GM18861 (cell line): ENCODE results near the gene KRTAP13-4.

Source experiments
- ATAC-seq: cut with Tn5 transposase; IDR thresholded peaks from one replicate; pipeline ENCODE4 v1.9.1; 2021; ENCODE audit not compliant: unreplicated experiment

Gene KRTAP13-4, protein sequence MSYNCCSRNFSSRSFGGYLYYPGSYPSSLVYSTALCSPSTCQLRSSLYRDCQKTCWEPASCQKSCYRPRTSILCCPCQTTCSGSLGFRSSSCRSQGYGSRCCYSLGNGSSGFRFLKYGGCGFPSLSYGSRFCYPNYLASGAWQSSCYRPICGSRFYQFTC

DNA sequence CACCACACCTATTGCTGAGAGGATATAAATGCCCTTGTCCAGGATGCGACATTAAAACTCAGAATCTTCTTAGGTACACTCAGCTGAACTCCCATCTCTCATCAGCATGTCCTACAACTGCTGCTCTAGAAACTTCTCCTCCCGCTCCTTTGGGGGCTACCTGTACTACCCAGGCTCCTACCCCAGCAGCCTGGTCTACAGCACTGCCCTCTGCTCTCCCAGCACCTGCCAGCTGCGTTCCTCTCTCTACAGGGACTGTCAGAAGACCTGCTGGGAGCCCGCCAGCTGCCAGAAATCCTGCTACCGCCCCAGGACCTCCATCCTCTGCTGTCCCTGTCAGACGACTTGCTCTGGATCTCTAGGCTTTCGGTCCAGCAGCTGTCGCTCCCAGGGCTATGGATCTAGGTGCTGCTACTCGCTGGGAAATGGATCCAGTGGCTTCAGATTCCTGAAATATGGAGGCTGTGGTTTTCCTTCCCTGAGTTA is at the start of gene KRTAP13-4:
Gene KRTAP13-4 (plus strand): TSS at position 51 of the 486 bp plus-strand sequence. CDS start 56 bp downstream, at position 107.
- no peak for ATAC-seq

DNA sequence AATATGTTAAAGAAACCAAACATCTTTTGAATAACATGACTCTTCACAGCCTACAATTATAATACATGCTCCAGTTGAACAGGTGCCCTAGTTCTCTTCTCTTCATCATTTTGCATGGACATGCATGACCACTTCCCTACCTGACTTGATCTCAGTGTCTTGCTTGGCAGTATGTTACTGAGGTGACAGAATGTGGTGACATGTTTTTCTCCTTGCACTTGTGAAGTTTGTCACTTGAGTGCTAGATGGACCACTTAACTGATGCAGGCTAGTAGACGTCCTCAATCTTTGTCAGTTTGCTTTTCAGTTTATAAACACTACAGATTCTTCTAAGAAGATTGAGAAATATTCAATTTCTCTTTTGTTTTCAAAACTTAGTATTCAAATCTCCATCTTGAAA is 47.8 kb upstream of the KRTAP13-4 start:
- no peak for ATAC-seq

DNA sequence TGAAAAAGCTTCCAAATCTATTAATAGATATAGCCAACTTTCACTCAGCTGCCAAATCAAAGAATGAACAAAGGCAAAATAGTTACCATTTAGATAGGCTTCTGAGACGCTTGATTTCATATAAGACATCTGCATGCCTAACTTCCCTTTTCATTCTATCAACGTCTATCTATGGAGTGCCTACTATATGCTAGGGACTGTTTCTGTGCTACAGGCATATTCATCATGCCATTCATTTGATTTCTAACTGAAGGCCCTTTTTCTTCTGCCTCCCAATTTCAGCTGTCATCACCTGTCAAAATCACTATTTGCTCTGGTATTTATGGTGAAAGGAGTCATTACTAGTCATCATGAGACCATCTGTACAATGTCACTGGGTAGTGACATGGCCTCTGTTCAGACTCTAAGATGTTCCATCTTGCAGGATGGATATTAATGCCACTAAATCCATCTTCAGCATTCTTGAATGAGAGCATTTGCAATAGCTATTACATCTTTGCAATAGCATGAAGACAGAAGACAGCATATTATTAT is 38.5 kb upstream of the KRTAP13-4 start:
- ATAC-seq: no peak

DNA sequence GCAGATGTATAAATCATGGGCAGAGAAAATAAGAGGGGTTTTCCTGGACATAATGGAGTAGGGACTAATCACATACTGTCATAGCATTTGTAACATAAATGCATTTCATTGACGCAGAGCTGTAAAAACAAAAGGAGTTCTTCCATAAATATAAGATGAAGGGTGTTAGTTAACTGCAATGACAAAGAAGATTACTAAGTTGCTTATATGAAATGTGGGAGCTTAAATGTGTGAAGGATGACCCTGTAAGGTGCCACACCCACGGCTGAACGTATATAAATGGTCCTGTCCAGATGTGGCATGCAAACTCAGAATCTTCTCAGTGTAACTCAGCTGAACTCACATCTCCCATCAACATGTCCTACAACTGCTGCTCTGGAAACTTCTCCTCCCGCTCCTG is 34.3 kb upstream of the KRTAP13-4 start, which contains the start of gene KRTAP13-1:
Gene KRTAP13-1 (plus strand): TSS at position 301 of the 400 bp plus-strand sequence. CDS start 56 bp downstream, at position 357.
- no peak for ATAC-seq

DNA sequence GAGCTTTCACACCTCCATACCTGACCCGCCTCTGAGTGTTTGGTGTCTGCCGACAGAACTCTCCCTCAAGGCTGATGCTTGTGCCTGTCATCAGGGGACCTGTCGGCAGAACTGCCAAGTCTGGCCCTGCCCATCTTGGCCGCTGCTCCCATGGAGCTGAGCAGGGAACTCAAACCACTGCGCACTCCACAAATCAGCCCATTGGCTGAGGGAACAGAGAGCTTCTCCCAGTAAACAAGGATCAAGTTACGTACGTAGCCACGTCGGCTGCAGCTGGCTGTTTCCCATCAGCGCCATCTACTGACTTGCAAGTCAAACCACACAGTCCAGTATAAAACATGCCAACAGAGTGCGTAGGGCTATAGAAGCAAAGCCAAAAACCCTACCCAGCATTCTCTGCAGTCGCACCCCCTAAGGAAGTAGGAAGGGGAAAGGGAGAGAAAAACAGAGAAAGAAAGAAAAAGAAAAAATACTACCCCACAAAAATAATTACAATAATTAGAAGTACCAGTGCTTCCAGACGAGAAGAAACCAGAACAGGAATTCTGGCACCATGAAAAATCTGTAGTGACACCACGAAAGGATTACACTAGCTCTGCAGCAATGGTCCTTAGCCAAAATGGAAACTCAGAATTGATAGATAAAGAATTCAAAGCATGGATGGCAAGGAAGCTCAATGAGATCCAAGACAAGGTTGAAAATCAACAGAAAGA is 21.1 kb upstream of the KRTAP13-4 start:
- ATAC-seq: no peak

DNA sequence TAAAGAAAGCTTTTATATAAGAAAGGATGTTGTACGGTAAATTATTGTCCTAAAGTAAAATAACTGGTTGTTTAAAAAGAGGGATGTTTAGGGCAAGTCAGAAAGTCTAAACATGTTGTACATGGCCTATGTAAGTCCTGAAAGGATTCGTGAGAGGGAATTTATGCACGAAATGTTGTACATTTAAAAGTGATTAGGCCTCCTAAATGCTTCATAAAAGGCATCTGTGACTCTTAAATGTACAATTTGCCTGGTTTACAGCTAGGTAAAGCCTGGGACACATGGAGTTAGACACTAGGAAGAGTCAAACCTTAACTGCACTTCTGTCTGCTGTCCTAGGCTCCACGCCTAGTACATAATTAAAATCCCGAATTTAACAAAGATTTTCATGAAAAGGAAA is 14.0 kb upstream of the KRTAP13-4 start:
- ATAC-seq: no peak

DNA sequence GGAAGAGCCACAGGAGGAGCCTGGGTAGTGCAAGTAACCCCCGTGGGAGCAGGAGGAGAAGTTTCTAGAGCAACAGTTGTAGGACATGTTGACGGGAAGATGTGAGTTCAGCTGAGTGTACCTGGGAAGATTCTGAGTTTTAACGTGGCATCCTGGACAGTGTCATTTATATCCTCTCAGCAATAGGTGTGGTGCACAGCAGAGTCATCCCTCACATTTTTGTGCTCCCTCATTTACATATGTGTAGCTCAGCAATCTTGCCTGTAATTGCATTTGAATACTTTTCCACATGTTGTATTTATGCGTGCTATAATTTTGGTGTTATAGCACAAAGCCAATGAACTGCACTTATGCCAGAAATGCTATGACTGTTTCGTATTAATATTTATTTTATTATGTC is 4.2 kb upstream of the KRTAP13-4 start, which contains the start of gene KRTAP13-3:
Gene KRTAP13-3 (minus strand): TSS at position 101 of the 400 bp plus-strand sequence. CDS start 14 bp downstream, at position 87.
- ATAC-seq: no peak

DNA sequence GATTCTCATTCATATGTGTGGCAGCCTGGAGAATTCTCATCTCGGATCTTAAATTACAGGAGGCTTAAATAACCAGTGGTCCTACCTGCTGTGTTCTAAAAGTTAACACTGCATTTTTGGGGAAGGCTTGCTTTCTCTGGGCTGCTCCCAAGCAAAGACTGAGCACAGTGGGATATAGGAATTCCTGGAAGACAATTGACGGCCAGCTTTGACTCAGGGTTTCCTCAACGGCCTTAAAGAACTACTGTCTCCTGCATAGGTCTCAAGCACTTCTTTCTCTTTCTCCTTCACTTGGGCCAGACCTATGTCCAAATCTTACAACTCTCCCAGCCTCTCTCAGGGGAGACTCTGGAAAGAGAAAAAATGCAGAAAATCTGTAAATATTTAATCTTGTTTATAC is 3.3 kb upstream of the KRTAP13-4 start:
- ATAC-seq: no peak

DNA sequence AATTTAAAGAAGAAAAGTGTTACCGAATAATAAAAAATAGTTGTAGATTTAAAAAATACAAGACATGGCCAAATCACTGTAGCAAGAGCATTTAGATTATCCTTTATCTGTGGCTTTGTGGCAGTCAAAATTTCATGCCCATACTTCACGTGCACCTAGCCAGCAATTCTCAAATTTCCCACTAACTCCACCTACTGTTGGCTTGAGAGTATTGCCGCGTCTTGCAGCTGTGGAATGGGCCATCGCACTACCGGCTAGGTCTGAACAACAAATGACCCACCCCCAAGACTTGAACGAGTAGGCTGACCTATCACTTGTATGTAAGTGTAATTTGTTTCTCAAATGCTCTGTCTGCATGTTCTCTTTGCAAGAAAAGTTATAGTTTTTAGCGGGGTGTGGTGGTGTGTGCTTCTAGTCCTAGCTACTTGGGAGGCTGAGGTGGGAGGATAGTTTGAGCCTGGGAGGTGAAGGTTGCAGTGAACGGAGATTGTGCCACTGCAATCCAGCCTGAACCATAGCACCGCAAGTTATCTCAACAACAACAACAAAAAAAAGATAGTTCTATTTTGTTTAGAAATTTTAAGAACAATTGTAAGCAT is 4.1 kb downstream of the KRTAP13-4 start:
- ATAC-seq: no peak

DNA sequence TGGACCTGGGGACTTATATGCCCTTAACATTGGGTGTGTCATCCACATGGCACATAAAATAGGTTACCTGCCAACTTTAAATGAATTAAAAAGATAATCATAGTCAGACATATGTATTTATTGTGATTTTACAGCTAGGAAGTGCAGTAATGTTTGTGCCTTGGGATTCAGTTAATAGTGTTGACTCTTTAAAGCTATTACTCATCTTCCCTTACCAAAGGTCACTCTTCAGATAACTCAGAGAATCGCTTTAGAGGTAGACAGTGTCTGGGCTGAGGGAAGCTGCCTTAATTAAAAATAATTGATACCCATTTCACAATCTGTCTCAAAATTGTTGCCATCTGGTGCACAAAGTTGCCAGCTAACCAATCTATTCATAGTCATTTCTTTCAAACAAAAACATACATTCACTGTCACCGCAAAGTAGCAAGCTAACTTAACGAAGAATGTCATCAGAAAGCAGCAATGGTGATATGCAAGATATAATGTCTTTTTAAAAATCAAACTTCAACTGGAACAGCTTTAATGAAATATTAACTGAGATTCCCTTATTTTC is 7.1 kb downstream of the KRTAP13-4 start:
- no peak for ATAC-seq

DNA sequence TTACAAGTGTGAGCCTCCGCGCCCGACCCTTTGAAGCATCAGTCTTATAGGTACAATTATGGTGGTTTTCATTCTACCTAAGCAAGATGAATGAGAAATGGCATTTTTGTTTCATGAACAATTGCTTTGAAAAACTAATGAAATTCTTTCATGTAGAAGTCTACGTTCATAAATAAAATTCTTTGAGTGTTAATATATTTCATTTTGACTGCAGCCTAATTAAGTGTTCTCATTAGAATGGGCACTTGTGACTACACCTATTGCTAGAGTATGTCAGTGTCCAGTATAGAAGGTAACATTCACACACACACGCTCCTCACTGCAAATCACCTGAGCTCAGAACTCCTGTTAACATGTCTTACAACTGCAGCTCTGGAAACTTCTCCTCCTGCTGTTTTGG is 10.0 kb downstream of the KRTAP13-4 start, which contains the start of gene KRTAP15-1:
Gene KRTAP15-1 (plus strand): TSS at position 301 of the 400 bp plus-strand sequence. CDS start 53 bp downstream, at position 354.
- no peak for ATAC-seq

DNA sequence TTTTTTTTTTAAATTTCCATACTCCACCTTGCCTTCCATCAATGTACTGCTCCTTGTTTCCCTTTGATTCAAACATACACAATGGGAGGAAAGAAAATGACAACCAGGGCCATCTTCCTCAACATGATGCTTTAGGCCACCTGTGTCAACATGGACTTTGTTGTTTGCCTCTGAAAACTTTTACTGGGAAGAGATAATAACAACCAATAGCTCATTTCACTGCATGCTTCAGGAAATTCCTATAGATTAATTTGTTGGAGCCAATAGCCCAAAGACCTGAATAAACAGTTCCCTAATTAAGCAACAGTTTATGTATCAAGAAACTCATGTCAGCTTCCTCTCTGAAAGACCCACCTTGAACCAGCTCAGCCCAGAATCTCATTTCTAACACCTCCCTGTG is 13.2 kb downstream of the KRTAP13-4 start:
- no peak for ATAC-seq

DNA sequence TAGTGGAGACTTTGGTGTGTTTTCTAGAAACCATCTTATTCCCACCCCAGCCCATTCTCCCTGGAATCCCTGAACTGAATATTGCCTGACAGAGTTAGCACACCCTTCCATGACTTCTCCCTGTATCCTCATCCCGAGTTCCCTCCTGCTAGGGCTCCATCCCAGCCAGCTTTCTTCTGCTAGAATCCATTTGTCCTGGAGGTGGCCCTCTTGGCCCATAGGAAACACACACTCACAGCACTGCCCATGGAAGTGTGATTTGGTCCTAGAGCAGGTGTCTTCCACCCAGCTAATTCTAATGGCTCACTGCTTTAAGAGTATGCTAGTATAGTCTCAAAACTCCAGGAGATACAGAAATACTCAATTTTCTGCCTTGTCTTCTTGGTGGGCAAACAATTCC is 14.2 kb downstream of the KRTAP13-4 start:
- ATAC-seq: no peak

DNA sequence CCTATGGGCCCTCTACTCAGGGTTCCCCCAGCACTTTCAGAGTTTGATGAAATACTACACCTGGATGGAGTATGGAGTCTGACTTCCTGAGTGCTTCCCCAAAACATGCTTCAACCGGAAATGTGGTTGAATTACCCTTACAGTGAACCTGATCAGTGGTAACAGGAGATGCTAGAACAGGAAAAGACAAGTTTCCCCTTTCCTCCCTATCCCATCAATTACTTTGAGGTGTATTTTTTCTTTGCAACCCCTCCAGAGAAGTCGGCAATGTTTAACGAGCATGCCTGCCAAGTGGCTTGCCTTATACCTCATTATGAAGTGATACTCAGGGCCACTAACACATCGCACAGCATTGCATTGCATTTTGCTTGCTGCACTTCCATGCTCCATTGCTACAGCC is 17.0 kb downstream of the KRTAP13-4 start:
- ATAC-seq: no peak

DNA sequence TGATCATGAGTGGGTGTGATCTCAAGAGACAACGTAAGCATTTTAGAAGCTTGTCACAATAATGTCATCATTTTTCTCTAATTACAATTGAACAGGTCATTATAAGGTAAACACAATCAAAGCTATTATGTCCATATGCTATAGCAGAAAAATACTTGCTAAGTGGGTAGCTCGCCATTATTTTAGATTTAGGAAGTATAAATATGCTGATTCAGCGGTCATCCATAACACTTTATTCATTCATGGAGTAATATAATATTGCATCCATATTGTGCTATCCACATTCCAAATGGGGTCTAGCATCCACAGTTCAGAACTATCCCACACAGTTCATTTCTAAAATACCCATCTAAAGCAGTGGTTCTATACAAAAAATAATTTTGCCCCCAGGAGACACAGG is 18.5 kb downstream of the KRTAP13-4 start:
- ATAC-seq: no peak

DNA sequence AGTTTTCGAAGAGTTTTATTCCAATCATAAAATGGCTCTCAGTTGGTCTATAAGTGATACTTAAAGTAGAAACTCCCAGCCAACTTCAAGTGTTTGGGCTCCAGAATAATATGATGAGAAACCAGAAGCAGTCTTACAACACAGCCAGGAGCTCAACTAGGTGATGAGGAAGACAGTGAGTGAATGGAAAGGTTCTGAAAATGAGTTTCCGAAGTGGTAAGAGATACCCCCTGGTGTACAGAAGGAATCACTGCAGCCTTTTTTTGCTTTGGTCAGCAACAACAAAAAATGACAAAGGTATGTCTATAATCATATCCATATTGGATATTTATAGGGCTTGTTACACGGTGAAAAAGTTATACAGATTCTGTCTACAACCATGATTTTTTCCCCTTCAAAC is 33.7 kb downstream of the KRTAP13-4 start:
- no peak for ATAC-seq

DNA sequence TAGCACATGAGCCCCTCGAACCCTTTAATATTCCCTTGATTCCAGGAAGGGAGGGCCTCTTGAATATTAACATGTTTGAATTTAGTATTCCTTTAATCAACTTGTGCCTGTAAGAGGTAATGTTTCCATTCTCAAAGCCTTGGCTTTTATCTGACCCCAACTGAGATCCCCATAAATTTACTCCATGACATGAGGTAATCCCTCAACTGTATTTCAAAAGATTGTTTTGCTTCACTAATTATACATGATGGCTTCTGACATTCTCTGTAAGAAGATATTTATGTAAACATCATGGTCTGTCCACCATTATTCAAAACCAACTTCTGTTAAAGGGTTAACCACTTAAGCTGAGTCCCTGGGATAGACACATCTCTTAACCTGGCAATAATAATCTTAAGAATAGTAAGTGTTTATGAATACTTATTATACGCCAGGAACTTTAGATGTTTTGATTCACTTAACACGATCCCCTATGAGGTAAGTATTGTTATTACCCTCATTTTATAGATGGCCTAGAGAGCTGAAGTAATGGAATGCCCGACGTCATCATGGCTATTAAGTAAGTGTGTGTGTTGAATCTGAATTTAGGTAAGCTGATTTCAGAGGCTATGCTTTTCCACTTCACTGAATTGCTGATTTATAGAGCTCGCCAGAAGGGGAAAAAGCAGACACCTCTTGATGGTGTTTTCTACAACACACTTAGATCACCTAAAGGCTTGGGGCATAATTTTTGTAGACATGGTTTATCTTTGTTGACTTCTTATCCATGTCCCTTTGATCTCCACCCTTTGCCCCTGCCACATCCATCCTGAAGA is 39.1 kb downstream of the KRTAP13-4 start:
- no peak for ATAC-seq

DNA sequence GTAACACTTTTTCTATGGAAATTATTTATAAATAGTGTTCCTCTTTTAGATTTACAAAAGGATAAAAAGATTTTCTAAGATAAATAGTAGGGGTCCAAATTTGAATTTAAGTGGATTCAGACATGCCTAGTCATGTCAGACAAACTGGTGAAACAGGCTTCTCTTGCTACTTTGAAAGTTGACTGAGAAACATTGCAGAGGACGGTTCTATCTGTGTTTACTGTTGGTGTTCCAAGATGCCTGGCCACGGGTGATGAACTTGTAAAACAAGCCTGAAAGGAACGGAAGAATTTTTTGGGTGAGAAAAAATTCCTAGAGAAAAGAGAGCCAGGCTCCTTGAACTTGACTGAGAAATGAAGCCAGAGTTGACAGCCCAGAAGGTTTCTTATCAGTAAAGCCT is 48.0 kb downstream of the KRTAP13-4 start:
- no peak for ATAC-seq

DNA sequence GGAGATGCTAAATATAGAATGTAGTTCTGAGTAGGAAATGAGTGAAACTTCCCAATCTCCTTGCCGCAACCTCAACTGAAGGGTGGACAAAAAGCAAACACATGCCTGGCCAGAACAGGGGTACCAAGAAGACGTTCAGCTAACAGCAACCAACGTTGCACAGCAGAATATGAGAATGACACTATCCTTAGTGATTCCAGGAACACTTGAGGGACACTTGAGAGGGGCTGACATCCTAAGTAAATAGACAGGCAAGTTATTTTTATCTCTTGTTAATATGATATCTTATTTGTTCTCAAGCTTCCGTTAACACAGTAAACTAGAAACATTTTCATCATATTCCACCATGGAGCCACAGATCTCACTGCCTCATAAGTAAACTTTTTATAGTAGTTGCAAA is 49.2 kb downstream of the KRTAP13-4 start:
- ATAC-seq: no peak

DNA sequence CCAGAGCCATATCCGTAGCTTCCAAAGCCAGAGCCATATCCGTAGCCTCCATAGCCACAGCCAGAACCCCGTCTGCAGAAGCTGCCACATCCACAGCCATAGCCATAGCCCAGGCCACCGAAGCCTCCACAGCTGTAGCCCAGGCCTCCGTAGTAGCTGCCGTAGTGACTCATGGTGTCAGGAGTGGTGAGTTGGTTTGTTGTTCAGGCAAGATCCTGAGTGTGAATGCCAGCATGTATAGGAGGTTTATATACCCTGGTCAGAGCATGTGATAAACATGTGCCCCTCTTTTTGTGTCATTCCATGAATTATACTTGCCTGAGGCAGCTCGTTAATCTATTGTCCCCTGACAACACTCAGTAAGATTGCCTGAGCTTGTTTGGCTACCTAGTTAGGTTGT is 50.1 kb downstream of the KRTAP13-4 start, which contains the start of gene KRTAP19-1:
Gene KRTAP19-1 (minus strand): TSS at position 223 of the 400 bp plus-strand sequence. CDS start 50 bp downstream, at position 173.
- no peak for ATAC-seq
